Activated T-cell treated with anti-CD3 and anti-CD28 coated beads for 48 hours (primary cell): ENCODE measurements around the gene EIF4E1B.
A peak's percentile ranks its signal among the peaks of the same experiment; 100 is the strongest.

Experiments
- DNase-seq: peaks from one replicate; pipeline ENCODE4 v3.0.0-alpha.2; 2020; ENCODE audit warnings: low read depth

EIF4E1B gene

GRCh38 chr5:176606875-176607274, 23.6 kb upstream of the EIF4E1B start:
- no peak for DNase-seq

GRCh38 chr5:176608142-176608705, 22.3 kb upstream of the EIF4E1B start:
- DNase-seq = no peak

GRCh38 chr5:176608937-176609723, 21.3 kb upstream of the EIF4E1B start:
- no peak for DNase-seq

GRCh38 chr5:176609724-176610434, 20.6 kb upstream of the EIF4E1B start, which contains the start of gene GPRIN1:
GPRIN1 (minus strand) TSS chr5:176610156; CDS start chr5:176599834, 10,322 bp downstream.
- DNase-seq = peak; percentile 77

GRCh38 chr5:176610435-176610773, 20.1 kb upstream of the EIF4E1B start:
- no peak for DNase-seq

GRCh38 chr5:176611435-176611834, 19.0 kb upstream of the EIF4E1B start:
- DNase-seq = no peak

- no peak for DNase-seq
Observed at GRCh38 chr5:176612008-176612407, 18.5 kb upstream of the EIF4E1B start.

- DNase-seq = no peak
Observed at GRCh38 chr5:176612855-176613254, 17.6 kb upstream of the EIF4E1B start.

- DNase-seq = no peak
Observed at GRCh38 chr5:176614805-176615478, 15.5 kb upstream of the EIF4E1B start.

- DNase-seq = no peak
Observed at GRCh38 chr5:176616511-176616910, 14.0 kb upstream of the EIF4E1B start.

- no peak for DNase-seq
Observed at GRCh38 chr5:176618783-176619182, 11.7 kb upstream of the EIF4E1B start.

- DNase-seq = peak; percentile 86
Observed at GRCh38 chr5:176619203-176619568, 11.3 kb upstream of the EIF4E1B start.

- DNase-seq = no peak
Observed at GRCh38 chr5:176619569-176620332, 10.7 kb upstream of the EIF4E1B start.

- no peak for DNase-seq
Observed at GRCh38 chr5:176620333-176620981, 10.0 kb upstream of the EIF4E1B start.

GRCh38 chr5:176621661-176622079, 8.8 kb upstream of the EIF4E1B start:
- no peak for DNase-seq

- no peak for DNase-seq
Observed at GRCh38 chr5:176624142-176624541, 6.3 kb upstream of the EIF4E1B start.

- no peak for DNase-seq
Observed at GRCh38 chr5:176624938-176625337, 5.5 kb upstream of the EIF4E1B start.

GRCh38 chr5:176625512-176625911, 5.0 kb upstream of the EIF4E1B start:
- no peak for DNase-seq

GRCh38 chr5:176625966-176626875, 4.3 kb upstream of the EIF4E1B start:
- DNase-seq = no peak

- no peak for DNase-seq
Observed at GRCh38 chr5:176626876-176627236, 3.6 kb upstream of the EIF4E1B start.
